LNCAP (cell line): ENCODE measurements around the gene STAT5B.

ENCODE experiments used
- TF ChIP-seq, protein P1 (sequence below): fragments of 450-650 bp; IDR thresholded peaks from 2 replicates; pipeline ENCODE4 v1.5.1; 2017; ENCODE audit warnings: mild to moderate bottlenecking

Gene STAT5B

DNA sequence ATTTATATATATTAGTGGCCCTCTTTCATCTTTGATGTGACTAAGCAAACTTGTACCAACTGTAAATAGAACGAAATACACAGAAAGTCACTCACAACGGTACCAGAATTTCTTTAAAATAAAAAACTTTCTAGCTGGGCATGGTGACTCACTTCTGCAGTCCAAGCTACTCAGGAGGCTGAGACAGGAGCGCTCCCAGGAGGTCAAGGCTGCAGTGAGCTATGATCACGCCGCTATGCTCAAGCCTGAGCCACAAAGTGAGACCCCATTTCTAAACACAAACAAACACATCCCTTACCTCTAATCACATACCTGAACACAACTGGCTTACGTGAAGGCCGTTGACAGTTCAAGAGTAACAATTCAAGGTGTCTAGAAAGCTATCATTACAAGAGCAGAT, 29.7 kb downstream of the STAT5B start:
- TF ChIP-seq, protein P1, sequence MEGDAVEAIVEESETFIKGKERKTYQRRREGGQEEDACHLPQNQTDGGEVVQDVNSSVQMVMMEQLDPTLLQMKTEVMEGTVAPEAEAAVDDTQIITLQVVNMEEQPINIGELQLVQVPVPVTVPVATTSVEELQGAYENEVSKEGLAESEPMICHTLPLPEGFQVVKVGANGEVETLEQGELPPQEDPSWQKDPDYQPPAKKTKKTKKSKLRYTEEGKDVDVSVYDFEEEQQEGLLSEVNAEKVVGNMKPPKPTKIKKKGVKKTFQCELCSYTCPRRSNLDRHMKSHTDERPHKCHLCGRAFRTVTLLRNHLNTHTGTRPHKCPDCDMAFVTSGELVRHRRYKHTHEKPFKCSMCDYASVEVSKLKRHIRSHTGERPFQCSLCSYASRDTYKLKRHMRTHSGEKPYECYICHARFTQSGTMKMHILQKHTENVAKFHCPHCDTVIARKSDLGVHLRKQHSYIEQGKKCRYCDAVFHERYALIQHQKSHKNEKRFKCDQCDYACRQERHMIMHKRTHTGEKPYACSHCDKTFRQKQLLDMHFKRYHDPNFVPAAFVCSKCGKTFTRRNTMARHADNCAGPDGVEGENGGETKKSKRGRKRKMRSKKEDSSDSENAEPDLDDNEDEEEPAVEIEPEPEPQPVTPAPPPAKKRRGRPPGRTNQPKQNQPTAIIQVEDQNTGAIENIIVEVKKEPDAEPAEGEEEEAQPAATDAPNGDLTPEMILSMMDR, result no peak

DNA sequence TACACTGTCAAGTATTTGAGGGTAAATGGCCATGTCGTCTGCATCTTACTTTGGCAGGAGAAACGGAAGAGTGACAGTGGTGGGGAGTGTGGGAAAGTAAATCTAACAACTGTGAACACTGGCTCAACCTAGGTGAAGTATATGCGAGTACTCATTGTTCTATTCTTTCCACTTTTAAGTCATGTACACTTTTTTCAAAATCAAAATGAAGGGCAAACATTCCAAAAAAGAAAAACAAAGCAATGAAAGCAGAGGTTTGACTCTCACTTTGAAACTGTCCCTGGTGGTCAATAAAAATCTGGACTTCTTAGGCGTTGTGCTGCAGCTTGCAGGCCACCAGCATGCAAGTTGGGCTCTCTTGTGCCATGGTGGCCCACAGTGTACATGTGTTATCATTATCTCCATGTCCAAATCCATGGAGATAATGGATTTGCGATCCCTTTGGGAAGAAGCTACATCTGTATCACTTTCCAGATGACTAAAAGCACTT, 32.7 kb downstream of the STAT5B start:
- TF ChIP-seq, protein P1, result no peak

DNA sequence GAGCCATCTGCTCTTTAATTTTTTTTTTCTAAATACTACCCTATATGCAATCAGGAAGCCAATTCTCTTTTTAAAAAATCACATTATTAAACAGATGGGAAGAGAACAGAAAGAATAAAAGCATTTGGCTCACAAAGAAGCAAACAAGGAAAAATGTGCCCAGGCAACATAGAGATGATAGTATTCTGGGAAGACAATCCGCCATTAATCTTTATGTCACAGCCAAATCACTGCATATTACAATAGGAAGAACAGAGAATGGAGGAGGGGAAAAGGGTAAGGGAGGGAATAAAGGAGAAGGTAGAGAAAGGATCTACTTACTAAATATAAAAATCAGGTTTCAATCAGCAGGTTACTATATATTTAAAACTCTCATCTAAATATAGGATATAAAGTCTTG, 34.3 kb downstream of the STAT5B start:
- TF ChIP-seq, protein P1, result no peak

DNA sequence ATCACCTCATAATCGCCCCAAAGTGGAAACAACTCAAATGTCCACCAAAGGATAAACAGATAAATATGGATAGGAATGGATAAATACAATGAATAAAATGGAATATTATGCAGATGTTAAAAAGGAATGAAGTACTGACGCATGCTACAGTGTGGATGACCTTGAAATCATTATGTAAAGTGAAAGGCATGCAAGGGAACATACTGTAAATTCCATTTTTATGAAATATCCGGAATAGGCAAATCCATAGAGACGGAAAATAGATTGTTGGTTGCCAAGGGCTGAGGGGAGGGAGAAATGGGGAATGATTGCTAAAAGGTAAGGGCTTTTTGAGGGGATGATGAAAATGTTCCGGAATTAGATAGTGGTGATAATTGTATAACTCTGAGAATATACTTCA, 36.0 kb downstream of the STAT5B start:
- TF ChIP-seq, protein P1, result no peak

DNA sequence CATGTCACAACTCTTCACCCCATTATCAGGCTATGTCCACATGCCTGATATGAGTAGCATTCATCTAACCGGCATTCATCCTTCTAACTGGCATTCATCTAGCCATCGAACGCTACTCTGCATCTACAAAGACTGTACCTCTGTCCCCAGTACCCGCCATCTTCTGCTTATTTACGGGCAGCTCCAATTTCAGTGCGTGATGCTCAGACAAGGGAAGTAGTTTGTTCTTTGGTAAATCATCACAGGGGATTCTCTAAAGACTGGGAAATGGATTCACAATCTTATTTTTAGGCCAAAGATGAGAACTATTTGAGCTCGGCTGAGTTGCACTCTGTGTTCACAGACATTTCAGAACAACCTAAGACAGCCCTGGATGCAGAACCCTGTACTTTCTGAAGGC, 39.4 kb downstream of the STAT5B start:
- TF ChIP-seq, protein P1, result no peak

DNA sequence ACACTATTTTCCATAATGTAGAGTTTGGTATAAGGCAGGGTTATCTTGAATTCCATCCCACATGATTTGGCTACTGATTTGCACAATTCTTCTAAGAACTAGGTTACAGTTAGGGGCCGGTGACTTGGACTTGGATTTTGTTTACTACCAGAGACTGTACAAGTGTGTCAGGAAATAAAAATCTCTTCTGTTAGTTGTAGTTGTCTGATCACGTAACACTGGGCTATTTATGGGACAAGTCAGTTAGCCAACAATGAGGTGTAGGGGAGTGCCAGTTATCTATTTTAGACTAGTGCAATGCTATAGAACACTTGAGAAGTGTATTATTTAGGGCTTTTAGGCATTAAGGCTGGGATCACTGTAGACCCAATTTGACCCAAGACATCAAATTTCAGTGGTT, 42.2 kb downstream of the STAT5B start:
- TF ChIP-seq, protein P1, result no peak

DNA sequence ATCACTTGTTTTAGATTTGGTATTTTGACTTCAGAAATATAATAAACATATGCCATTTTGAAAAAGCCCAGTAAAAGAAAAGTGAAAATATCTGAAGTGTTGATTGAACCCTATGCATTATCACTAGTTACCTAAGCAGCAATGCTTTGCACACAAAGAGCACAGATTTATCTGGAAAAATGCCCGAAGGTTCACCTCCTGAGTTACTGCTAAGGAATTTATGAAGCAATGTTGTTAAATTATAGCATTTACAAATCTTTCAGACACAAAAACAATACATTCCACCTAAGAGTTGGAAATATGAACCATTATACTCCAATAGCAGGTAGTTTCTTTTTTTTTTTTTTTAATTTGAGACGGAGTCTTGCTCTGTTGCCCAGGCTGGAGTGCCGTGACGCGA, 43.0 kb downstream of the STAT5B start:
- TF ChIP-seq, protein P1, result no peak

DNA sequence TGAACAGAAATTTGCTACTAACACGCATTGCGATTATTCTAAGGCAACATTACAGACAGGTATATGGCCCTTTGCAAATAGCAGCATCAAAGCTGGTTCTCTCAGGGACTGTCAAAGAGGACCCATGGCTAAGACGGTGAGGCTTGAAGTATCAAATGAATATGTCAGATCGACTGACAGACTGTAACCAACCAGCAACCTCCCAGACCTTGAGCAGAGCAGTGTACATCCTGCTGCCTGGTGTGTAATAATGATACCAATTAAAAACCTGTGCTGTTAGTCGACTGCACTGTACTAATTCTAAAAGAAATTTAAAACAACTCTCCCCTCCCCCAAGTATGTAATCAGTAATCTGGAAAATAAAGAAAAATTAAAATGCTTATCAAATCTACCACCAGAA, 46.0 kb downstream of the STAT5B start:
- TF ChIP-seq, protein P1, result no peak
